ENCODE results near the gene NEUROD6.

DNA sequence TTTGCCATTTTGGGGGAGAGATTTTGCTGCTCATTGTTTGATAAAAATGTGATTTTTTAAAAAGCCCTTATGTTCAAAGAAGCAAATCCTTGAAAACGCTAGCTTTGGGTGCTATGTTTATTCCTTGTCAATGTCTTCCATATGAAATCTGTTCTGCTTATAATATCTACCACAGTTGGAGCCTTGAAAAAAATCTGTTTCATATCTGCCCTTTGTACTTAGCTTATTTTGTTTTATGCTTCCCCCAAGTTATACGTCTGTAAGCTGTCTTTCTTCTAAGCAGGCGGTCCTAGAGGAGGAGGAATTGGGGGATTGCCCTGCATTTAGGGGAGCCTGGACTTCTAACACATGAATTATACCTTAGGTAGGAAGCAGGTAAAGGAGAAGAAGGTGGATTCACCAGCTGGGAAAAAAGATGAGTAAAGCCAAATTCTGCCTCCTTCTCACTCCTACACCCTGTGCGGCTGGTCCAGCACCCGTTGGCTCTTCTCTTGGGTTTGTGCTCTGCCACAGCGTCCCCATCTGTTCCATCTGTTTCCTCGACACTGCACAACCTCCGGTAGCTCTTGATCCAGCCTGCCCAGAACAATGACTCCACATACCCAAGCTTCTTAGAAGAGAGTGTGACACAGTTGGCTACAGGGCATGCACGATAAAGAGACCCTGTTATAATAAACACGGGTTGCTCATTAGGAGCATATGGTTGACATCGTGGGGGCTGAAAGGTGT lies 31.9 kb upstream of the NEUROD6 start:
- TF ChIP-seq CTCF (IDR thresholded peaks at IDR 0.05; ENCODE audit: poor library complexity, severe bottlenecking) (no peak), TAF1 (IDR thresholded peaks at IDR 0.05; ENCODE audit: low read depth) (no peak)
